WTC11 (cell line): ENCODE results near the gene TOB1. TPM values are rescaled to one million over a fixed set of nuclear protein-coding genes. Genes with fewer than 3 reads are reported as not detected.

Experiments
- ATAC-seq: fragments of 200-7000 bp; cut with Tn5 transposase; 2 replicates; pipeline ENCODE4 v1.10.0; 2021; ENCODE audit warnings: mild to moderate bottlenecking, moderate library complexity
- CTCF ChIA-PET: fragments of 300-600 bp; sonication (Branson Sonifier 250); formaldehyde crosslinking; loops from one replicate; lab custom pipeline; 2021; ENCODE audit warnings: antibody characterized with exemption; lab: Charles Lee
- POLR2A ChIA-PET: fragments of 350-600 bp; sonication (Branson Sonifier 250); formaldehyde crosslinking; loops from one replicate; lab custom pipeline; 2021; ENCODE audit warnings: antibody characterized with exemption; lab: Charles Lee
- DNase-seq: peaks from one replicate; pipeline ENCODE4 v3.0.0; 2021; ENCODE audit warnings: low spot score
- H3K27ac Mint-ChIP-seq: 2 replicates; pipeline ENCODE4 v1.8.0; 2021; ENCODE audit warnings: mixed read lengths
- H3K27me3 Mint-ChIP-seq: 2 replicates; pipeline ENCODE4 v1.8.0; 2021; ENCODE audit warnings: low read depth, mild to moderate bottlenecking, moderate library complexity, mixed read lengths
- H3K36me3 Mint-ChIP-seq: 2 replicates; pipeline ENCODE4 v1.8.0; 2021; ENCODE audit warnings: mixed read lengths
- H3K4me1 Mint-ChIP-seq: 2 replicates; pipeline ENCODE4 v1.8.0; 2022; ENCODE audit warnings: mixed read lengths
- H3K4me3 Mint-ChIP-seq: 2 replicates; pipeline ENCODE4 v1.8.0; 2021; ENCODE audit warnings: mild to moderate bottlenecking, moderate library complexity, mixed read lengths
- H3K9me3 Mint-ChIP-seq: 2 replicates; pipeline ENCODE4 v1.8.0; 2021; ENCODE audit warnings: mixed read lengths
- CREM ChIP-seq: sonication (generic); formaldehyde crosslinking; IDR thresholded peaks from 2 replicates; pipeline ENCODE4 v1.8.1; 2022; ENCODE audit warnings: mild to moderate bottlenecking, missing genetic modification reagents, moderate library complexity
- GABPB1 ChIP-seq: sonication (generic); formaldehyde crosslinking; IDR thresholded peaks from 2 replicates; pipeline ENCODE4 v1.8.1; 2023; ENCODE audit warnings: mild to moderate bottlenecking, missing genetic modification reagents
- MXD4 ChIP-seq: fragments of 250-450 bp; sonication (Bioruptor Pico); IDR thresholded peaks from 2 replicates; pipeline ENCODE4 v1.8.0; 2021; ENCODE audit warnings: mild to moderate bottlenecking, moderate library complexity, borderline replicate concordance
- MYBL2 ChIP-seq: sonication (generic); formaldehyde crosslinking; IDR thresholded peaks from 2 replicates; pipeline ENCODE4 v1.8.1; 2023; ENCODE audit warnings: mild to moderate bottlenecking, moderate library complexity, missing genetic modification reagents
- NFATC4 ChIP-seq: fragments of 250-450 bp; sonication (Bioruptor Pico); IDR thresholded peaks from 2 replicates; pipeline ENCODE4 v1.9.0; 2021; ENCODE audit warnings: mild to moderate bottlenecking
- NR3C1 ChIP-seq: sonication (generic); formaldehyde crosslinking; conservative IDR thresholded peaks from 2 replicates; pipeline ENCODE4 v1.8.1; 2023; ENCODE audit warnings: low read depth, mild to moderate bottlenecking, missing genetic modification reagents
- ZNF281 ChIP-seq: sonication (generic); formaldehyde crosslinking; IDR thresholded peaks from 2 replicates; pipeline ENCODE4 v1.8.0; 2023; ENCODE audit warnings: mild to moderate bottlenecking, missing genetic modification reagents
- ZNF423 ChIP-seq: fragments of 250-450 bp; sonication (Bioruptor Pico); IDR thresholded peaks from 2 replicates; pipeline ENCODE4 v2.1.2; 2022; ENCODE audit warnings: mild to moderate bottlenecking, moderate library complexity
- ZNF512 ChIP-seq: sonication (generic); formaldehyde crosslinking; IDR thresholded peaks from 2 replicates; pipeline ENCODE4 v1.8.1; 2022; ENCODE audit warnings: missing genetic modification reagents, borderline replicate concordance
- total RNA-seq: library from RNA; stranded (reverse); gene quantifications from 3 replicates; pipeline ENCODE4 v1.2.3, GENCODE V29; 2021
- TF ChIP-seq, protein P1 (sequence below): fragments of 250-450 bp; sonication (Bioruptor Pico); IDR thresholded peaks from 2 replicates; pipeline ENCODE4 v1.9.0; 2021; ENCODE audit warnings: mild to moderate bottlenecking
- TF ChIP-seq, protein P2 (sequence below): sonication (generic); formaldehyde crosslinking; IDR thresholded peaks from 2 replicates; pipeline ENCODE4 v1.8.0; 2022; ENCODE audit warnings: mild to moderate bottlenecking, missing genetic modification reagents
- TF ChIP-seq, protein P3 (sequence below): sonication (generic); formaldehyde crosslinking; IDR thresholded peaks from 2 replicates; pipeline ENCODE4 v1.8.1; 2023; ENCODE audit warnings: mild to moderate bottlenecking, missing genetic modification reagents, moderate library complexity
- TF ChIP-seq, protein P4 (sequence below): sonication (generic); formaldehyde crosslinking; IDR thresholded peaks from 2 replicates; pipeline ENCODE4 v1.8.1; 2023; ENCODE audit warnings: mild to moderate bottlenecking, missing genetic modification reagents, moderate library complexity
- TF ChIP-seq, protein P5 (sequence below): fragments of 250-450 bp; sonication (Bioruptor Pico); IDR thresholded peaks from 2 replicates; pipeline ENCODE4 v1.9.0; 2021; ENCODE audit warnings: mild to moderate bottlenecking, borderline replicate concordance

Gene TOB1
- total RNA-seq, 1 experiment from 2014 or later: 36.0 TPM

GRCh38 chr17:50911450-50911849, 45.3 kb upstream of the TOB1 start:
- Mint-ChIP-seq H3K27me3 (no peaks in the 10 kb centered on the region), H3K27ac (no peak overlapping the region; the same call in 1 of the 2 replicates), H3K4me3 (no peak overlapping the region), H3K9me3 (no peaks in the 10 kb centered on the region), H3K36me3 (no peaks in the 10 kb centered on the region), H3K4me1 (peaks cover 52% of the 10 kb centered on the region)
- TF ChIP-seq NR3C1 (CRISPR knock-in tag): no peak
- no peak for TF ChIP-seq MXD4 (CRISPR knock-in tag)
- no peak for TF ChIP-seq NFATC4
- no peak for TF ChIP-seq ZNF512 (CRISPR knock-in tag)
- TF ChIP-seq, protein P1, sequence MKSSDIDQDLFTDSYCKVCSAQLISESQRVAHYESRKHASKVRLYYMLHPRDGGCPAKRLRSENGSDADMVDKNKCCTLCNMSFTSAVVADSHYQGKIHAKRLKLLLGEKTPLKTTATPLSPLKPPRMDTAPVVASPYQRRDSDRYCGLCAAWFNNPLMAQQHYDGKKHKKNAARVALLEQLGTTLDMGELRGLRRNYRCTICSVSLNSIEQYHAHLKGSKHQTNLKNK (CRISPR knock-in tag): no peak
- no peak for DNase-seq
- CTCF ChIA-PET: interaction anchor here (0.5 to 1.5 kb wide), 16 partner anchors 8 to 186 kb away, joined by 3 to 15 read pairs (median 5); partner anchors contain the start of gene TOB1
- no peak for ATAC-seq
- POLR2A ChIA-PET: interaction anchor here (0.7 to 2.0 kb wide), 4 partner anchors 9 to 45 kb away, joined by 5 to 8 read pairs (median 6); partner anchors contain the start of gene TOB1

DNA sequence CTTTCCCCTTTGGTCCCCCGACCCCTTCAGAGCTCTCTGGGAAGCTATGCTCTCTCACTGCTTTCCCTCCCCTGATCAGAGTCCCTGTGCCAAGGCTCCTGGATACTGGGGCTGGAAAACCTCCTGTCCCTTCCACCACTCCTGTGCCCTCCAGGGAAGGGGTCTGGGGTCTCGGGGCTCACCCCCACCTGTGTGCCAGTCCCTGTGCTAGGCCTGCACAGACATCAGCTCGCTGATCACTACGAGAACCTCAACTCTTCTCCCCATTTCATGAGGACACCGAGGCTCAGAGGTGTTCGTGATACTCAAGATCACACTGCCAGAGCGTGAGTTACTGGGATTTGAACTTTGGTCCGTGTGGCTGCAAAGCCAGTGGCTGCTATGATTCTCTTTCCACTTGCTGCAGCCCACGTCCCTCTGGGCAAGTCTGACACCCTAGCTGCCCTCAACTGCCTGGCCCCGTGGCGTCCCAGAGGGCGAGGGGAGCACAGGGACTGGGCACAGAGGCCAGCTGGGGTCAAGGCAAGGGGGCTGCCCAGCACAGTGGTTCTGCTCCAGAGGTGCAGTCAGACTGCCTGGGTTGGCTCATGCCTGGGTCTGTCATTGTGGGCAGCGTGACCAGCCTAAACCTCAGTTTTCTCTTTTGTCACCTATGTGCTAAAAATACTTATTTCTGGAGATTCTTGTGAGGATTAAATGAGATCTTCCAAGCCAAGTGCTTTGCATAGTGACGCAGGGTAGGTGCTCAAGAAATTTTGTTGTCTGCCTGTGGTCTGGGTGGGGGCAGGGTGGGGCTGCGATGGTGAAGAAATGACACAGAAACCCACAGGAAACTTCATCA, 43.8 kb upstream of the TOB1 start:
- ChIA-PET POLR2A (interaction anchor here (0.5 to 6.7 kb wide), 2 partner anchors 43 to 200 kb away, joined by 3 to 47 read pairs; partner anchors contain the start of gene TOB1), CTCF (interaction anchor here (0.8 to 1.7 kb wide), 9 partner anchors 10 to 127 kb away, joined by 3 to 6 read pairs (median 4); partner anchors contain the start of gene TOB1)
- no peak; the same call in 1 of the 2 replicates for ATAC-seq
- TF ChIP-seq ZNF281 (CRISPR knock-in tag) (no peak), GABPB1 (peak; percentile 70), MYBL2 (CRISPR knock-in tag) (no peak)
- TF ChIP-seq, protein P2, sequence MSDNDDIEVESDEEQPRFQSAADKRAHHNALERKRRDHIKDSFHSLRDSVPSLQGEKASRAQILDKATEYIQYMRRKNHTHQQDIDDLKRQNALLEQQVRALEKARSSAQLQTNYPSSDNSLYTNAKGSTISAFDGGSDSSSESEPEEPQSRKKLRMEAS (CRISPR knock-in tag): no peak
- no peaks in the 10 kb centered on the region for H3K36me3 Mint-ChIP-seq
- H3K4me1 Mint-ChIP-seq: peaks cover 51% of the 10 kb centered on the region
- DNase-seq: no peak
- peak overlapping the region; percentile 92 for H3K27ac Mint-ChIP-seq
- no peak overlapping the region for H3K4me3 Mint-ChIP-seq
- no peaks in the 10 kb centered on the region for H3K27me3 Mint-ChIP-seq
- no peaks in the 10 kb centered on the region for H3K9me3 Mint-ChIP-seq

DNA sequence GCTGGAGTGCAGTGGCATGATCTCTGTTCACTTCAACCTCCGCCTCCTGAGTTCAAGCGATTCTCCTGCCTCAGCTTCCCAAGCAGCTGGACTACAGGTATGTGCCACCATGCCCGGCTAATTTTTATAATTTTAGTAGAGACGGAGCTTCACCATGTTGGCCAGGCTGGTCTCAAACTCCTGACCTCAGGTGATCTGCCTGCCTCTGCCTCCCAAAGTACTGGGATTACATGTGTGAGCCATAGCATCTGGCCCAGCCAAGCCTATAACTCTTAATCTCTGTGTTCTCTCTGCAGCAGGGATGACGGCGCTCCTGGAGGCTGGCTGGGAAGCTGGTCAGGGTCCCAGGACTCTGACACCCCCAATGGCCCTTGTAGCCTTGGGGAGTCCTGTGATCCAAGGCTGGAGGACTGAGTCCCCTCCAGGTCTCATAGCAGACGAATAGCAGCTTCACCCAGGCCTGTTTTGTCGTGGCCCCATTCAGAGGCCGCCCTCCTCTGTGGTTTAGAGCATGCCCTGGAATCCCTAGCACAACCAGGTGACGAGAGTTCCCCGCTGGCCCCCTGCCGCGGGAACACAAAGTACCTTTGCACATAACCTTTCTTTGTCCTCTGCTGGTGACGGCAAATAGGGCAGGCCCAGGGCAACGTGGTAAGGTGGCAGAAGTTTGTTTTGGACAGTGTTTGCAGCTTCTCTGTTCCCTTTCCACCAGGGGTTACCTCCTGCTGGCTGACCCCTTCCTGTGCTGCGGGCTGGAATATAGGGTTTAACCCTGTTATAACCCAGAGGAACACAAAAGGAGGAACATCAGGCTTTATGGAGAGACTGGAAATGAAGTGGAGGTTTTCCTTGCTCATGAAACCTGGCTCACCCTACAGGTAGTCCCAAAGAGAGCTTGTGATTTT, 43.0 kb upstream of the TOB1 start:
- Mint-ChIP-seq H3K4me1 (peaks cover 47% of the 10 kb centered on the region), H3K36me3 (no peaks in the 10 kb centered on the region)
- TF ChIP-seq, protein P3, sequence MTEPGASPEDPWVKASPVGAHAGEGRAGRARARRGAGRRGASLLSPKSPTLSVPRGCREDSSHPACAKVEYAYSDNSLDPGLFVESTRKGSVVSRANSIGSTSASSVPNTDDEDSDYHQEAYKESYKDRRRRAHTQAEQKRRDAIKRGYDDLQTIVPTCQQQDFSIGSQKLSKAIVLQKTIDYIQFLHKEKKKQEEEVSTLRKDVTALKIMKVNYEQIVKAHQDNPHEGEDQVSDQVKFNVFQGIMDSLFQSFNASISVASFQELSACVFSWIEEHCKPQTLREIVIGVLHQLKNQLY (CRISPR knock-in tag): 0 out of 2 replicates have a peak, but pooled peaks have one; percentile 30
- TF ChIP-seq CREM (CRISPR knock-in tag): 0 out of 2 replicates have a peak, but pooled peaks have one; percentile 43
- TF ChIP-seq, protein P4, sequence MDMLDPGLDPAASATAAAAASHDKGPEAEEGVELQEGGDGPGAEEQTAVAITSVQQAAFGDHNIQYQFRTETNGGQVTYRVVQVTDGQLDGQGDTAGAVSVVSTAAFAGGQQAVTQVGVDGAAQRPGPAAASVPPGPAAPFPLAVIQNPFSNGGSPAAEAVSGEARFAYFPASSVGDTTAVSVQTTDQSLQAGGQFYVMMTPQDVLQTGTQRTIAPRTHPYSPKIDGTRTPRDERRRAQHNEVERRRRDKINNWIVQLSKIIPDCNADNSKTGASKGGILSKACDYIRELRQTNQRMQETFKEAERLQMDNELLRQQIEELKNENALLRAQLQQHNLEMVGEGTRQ (CRISPR knock-in tag): no peak
- peak; percentile 79 for TF ChIP-seq ZNF423 (CRISPR knock-in tag)
- TF ChIP-seq, protein P5, sequence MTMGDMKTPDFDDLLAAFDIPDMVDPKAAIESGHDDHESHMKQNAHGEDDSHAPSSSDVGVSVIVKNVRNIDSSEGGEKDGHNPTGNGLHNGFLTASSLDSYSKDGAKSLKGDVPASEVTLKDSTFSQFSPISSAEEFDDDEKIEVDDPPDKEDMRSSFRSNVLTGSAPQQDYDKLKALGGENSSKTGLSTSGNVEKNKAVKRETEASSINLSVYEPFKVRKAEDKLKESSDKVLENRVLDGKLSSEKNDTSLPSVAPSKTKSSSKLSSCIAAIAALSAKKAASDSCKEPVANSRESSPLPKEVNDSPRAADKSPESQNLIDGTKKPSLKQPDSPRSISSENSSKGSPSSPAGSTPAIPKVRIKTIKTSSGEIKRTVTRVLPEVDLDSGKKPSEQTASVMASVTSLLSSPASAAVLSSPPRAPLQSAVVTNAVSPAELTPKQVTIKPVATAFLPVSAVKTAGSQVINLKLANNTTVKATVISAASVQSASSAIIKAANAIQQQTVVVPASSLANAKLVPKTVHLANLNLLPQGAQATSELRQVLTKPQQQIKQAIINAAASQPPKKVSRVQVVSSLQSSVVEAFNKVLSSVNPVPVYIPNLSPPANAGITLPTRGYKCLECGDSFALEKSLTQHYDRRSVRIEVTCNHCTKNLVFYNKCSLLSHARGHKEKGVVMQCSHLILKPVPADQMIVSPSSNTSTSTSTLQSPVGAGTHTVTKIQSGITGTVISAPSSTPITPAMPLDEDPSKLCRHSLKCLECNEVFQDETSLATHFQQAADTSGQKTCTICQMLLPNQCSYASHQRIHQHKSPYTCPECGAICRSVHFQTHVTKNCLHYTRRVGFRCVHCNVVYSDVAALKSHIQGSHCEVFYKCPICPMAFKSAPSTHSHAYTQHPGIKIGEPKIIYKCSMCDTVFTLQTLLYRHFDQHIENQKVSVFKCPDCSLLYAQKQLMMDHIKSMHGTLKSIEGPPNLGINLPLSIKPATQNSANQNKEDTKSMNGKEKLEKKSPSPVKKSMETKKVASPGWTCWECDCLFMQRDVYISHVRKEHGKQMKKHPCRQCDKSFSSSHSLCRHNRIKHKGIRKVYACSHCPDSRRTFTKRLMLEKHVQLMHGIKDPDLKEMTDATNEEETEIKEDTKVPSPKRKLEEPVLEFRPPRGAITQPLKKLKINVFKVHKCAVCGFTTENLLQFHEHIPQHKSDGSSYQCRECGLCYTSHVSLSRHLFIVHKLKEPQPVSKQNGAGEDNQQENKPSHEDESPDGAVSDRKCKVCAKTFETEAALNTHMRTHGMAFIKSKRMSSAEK (CRISPR knock-in tag): no peak
- TF ChIP-seq, all 79 proteins: peak for 3
- ATAC-seq (peak; percentile 52), DNase-seq (peak; percentile 57)
- ChIA-PET CTCF (interaction anchor here (0.7 to 1.7 kb wide), 10 partner anchors 9 to 547 kb away, joined by 3 to 6 read pairs (median 4); partner anchors contain the start of gene TOB1), POLR2A (interaction anchor here (0.5 to 6.7 kb wide), 3 partner anchors 43 to 201 kb away, joined by 3 to 47 read pairs (median 3); partner anchors contain the start of gene TOB1)
- no peak overlapping the region for H3K4me3 Mint-ChIP-seq
- no peaks in the 10 kb centered on the region for H3K9me3 Mint-ChIP-seq
- no peaks in the 10 kb centered on the region for H3K27me3 Mint-ChIP-seq
- H3K27ac Mint-ChIP-seq: peak overlapping the region; percentile 94
